HepG2 (cell line): ENCODE data around the gene IL1RAPL1. TPM values are rescaled to one million over a fixed set of nuclear protein-coding genes. Genes with fewer than 3 reads are reported as not detected.

Experiments
- ATAC-seq: fragments of 200-7000 bp; cut with Tn5 transposase; 3 replicates; pipeline ENCODE4 v1.9.1; 2020; ENCODE audit warnings: mild to moderate bottlenecking, moderate library complexity
- BruUV-seq: library from RNA; stranded (reverse); fragments of 400-500 nt; replicated peaks from 2 replicates; lab custom pipeline; 2021; lab: Mats Ljungman, UMichigan
- CTCF ChIA-PET: fragments of 300-600 bp; formaldehyde crosslinking; extraction: SDS; loops from one replicate; lab custom pipeline; 2021; ENCODE audit warnings: low total read pairs, inconsistent platforms, low intra/inter-chr PET ratio; lab: Yijun Ruan, JAX
- POLR2A ChIA-PET: fragments of 350-600 bp; sonication (Branson Sonifier 250); formaldehyde crosslinking; loops from one replicate; lab custom pipeline; 2020; ENCODE audit warnings: antibody characterized with exemption, inconsistent platforms; lab: Yijun Ruan, JAX
- DNase-seq: peaks from one replicate; pipeline ENCODE4 v3.0.0-alpha.2; 2015; ENCODE audit warnings: low spot score
- FAIRE-seq: peaks from 3 replicates; lab custom pipeline; 2011; peaks lifted over from hg19 to GRCh38; lab: Jason Lieb, UNC
- H2AFZ ChIP-seq: one replicate; pipeline ENCODE4 v1.6.1; 2011; ENCODE audit warnings: low read length, inconsistent platforms
- H3K27ac ChIP-seq: fragments of 300-600 bp; 3 replicates; pipeline ENCODE4 v1.8.0; 2011; ENCODE audit warnings: mixed run types, mild to moderate bottlenecking, mixed read lengths, low read length, inconsistent platforms; ENCODE audit not compliant: insufficient read depth; ENCODE audit errors: extremely low read length
- H3K27me3 ChIP-seq, 2 experiments: fragments of 200-600 bp in 1 of 2; 2 replicates in 1 of 2; 3 replicates in 1 of 2; pipeline versions ENCODE4 v1.6.0 to v1.8.0; 2011; ENCODE audit warnings: low read length in 2 of 2, mild to moderate bottlenecking in 2 of 2, moderate library complexity in 2 of 2, inconsistent platforms in 1 of 2; ENCODE audit not compliant: insufficient read depth in 2 of 2, control insufficient read depth in 1 of 2
- H3K36me3 ChIP-seq, 2 experiments: fragments of 200-600 bp in 1 of 2; replicated peaks in 1 of 2; 2 replicates in 1 of 2; 3 replicates in 1 of 2; pipeline versions ENCODE4 v1.5.1 to v1.8.0; 2011; ENCODE audit warnings: low read length in 2 of 2, inconsistent platforms in 1 of 2; ENCODE audit not compliant: insufficient read depth in 2 of 2, control insufficient read depth in 1 of 2
- H3K4me1 ChIP-seq: 2 replicates; pipeline ENCODE4 v1.5.1; 2012; ENCODE audit warnings: low read length, inconsistent platforms; ENCODE audit not compliant: insufficient read depth
- H3K4me2 ChIP-seq: 2 replicates; pipeline ENCODE4 v1.6.0; 2011; ENCODE audit warnings: low read depth, low read length, inconsistent platforms
- H3K4me3 ChIP-seq, 3 experiments: fragments of 200-600 bp in 1 of 3; sonication (generic), shearing (Covaris generic) in 1 of 3; replicated peaks in 1 of 3; 2 replicates each; pipeline ENCODE4 v1.5.1; 2011 to 2016; ENCODE audit warnings: low read length in 3 of 3, inconsistent platforms in 2 of 3, low read depth in 2 of 3, mild to moderate bottlenecking in 2 of 3, control low read depth in 1 of 3, mixed read lengths in 1 of 3; ENCODE audit not compliant: insufficient read depth in 1 of 3
- H3K79me2 ChIP-seq: one replicate; pipeline ENCODE4 v1.6.1; 2011; ENCODE audit warnings: low read length, inconsistent platforms; ENCODE audit not compliant: insufficient read depth
- H3K9ac ChIP-seq: 2 replicates; pipeline ENCODE4 v1.6.0; 2011; ENCODE audit warnings: mild to moderate bottlenecking, low read depth, low read length, inconsistent platforms; ENCODE audit not compliant: insufficient read depth
- H3K9me3 ChIP-seq: 2 replicates; pipeline ENCODE4 v1.5.1; 2012; ENCODE audit warnings: mild to moderate bottlenecking, low read length
- H4K20me1 ChIP-seq: 2 replicates; pipeline ENCODE4 v1.6.0; 2011; ENCODE audit warnings: inconsistent platforms, mild to moderate bottlenecking, low read length, moderate library complexity; ENCODE audit not compliant: insufficient read depth
- BCL3 ChIP-seq: sonication (generic); formaldehyde crosslinking; IDR thresholded peaks from 2 replicates; pipeline ENCODE4 v1.5.1; 2020; ENCODE audit warnings: mild to moderate bottlenecking, missing genetic modification reagents, moderate library complexity
- BRCA1 ChIP-seq: sonication (generic); formaldehyde crosslinking; IDR thresholded peaks from 2 replicates; pipeline ENCODE4 v1.4.0; 2020; ENCODE audit warnings: missing genetic modification reagents
- ETS1 ChIP-seq: sonication (generic); formaldehyde crosslinking; IDR thresholded peaks from 2 replicates; pipeline ENCODE4 v1.4.0; 2020; ENCODE audit warnings: missing genetic modification reagents
- MAFG ChIP-seq: sonication (generic); formaldehyde crosslinking; IDR thresholded peaks from 2 replicates; pipeline ENCODE4 v1.5.1; 2020; ENCODE audit warnings: mild to moderate bottlenecking, missing genetic modification reagents
- MNT ChIP-seq: fragments of 450-650 bp; IDR thresholded peaks from 2 replicates; pipeline ENCODE4 v1.6.1; 2016
- NAIF1 ChIP-seq: sonication (generic); formaldehyde crosslinking; IDR thresholded peaks from 2 replicates; pipeline ENCODE4 v1.5.0; 2020; ENCODE audit warnings: mild to moderate bottlenecking, missing genetic modification reagents, borderline replicate concordance
- PHF20 ChIP-seq: sonication (generic); formaldehyde crosslinking; IDR thresholded peaks from 2 replicates; pipeline ENCODE4 v1.5.0; 2020; ENCODE audit warnings: mild to moderate bottlenecking, missing genetic modification reagents
- RAD51 ChIP-seq: fragments of 450-650 bp; IDR thresholded peaks from 2 replicates; pipeline ENCODE4 v1.6.1; 2016; ENCODE audit warnings: borderline replicate concordance
- RBAK ChIP-seq: sonication (generic); formaldehyde crosslinking; IDR thresholded peaks from 2 replicates; pipeline ENCODE4 v1.5.1; 2020; ENCODE audit warnings: mild to moderate bottlenecking, missing genetic modification reagents
- SYNCRIP ChIP-seq: fragments of 200-400 bp; formaldehyde crosslinking; IDR thresholded peaks from 2 replicates; pipeline ENCODE4 v1.6.1; 2018; ENCODE audit warnings: mild to moderate bottlenecking, low read depth, low read length; ENCODE audit not compliant: insufficient read depth
- ZNF260 ChIP-seq: sonication (generic); formaldehyde crosslinking; IDR thresholded peaks from 2 replicates; pipeline ENCODE4 v1.4.0; 2020; ENCODE audit warnings: missing genetic modification reagents, low read depth, mild to moderate bottlenecking, borderline replicate concordance
- ZNF775 ChIP-seq: sonication (generic); formaldehyde crosslinking; IDR thresholded peaks from 2 replicates; pipeline ENCODE4 v1.4.0; 2020; ENCODE audit warnings: missing genetic modification reagents, mild to moderate bottlenecking, moderate library complexity, borderline replicate concordance
- WGBS: methylation state at CpG from one replicate; pipeline ENCODE4 v1.1.6; 2017; ENCODE audit warnings: low lambda C conversion rate; 5-methylcytosine and 5-hydroxymethylcytosine counted together
- in situ Hi-C: cut with HindIII; loops from 2 replicates; pipeline ENCODE4 v1.10.0; 2017; ENCODE audit warnings: low pct_unique_long_range_greater_than_20kb; ENCODE audit not compliant: extremely low pct_ligation_motif_present
- intact Hi-C: fragments of 100-400 bp; cut with micrococcal nuclease; formaldehyde crosslinking; loops from one replicate; pipeline ENCODE4 v1.10.0; 2022; ENCODE audit not compliant: unreplicated experiment
- polyA plus RNA-seq, 8 experiments: library from polyadenylated mRNA; depleted of rRNA in 3 of 8; stranded (reverse) in 7 of 8; unstranded in 1 of 8; fragments of >200 nt; fragmentation: Illumina TruSeq in 4 of 8; extraction: Trizol in 4 of 8; gene quantifications; 2 replicates each; pipeline versions ENCODE4 v1.2.1 to v1.2.3, GENCODE V29; 2011 to 2016; ENCODE audit warnings: low read depth in 4 of 8, missing spikeins in 1 of 8, mixed read lengths in 1 of 8; ENCODE audit not compliant: insufficient read depth in 1 of 8
- total RNA-seq, 5 experiments: library from RNA; depleted of rRNA; stranded (reverse); fragments of >200 nt; fragmentation: Illumina TruSeq; extraction: Trizol; gene quantifications; 2 replicates each; pipeline ENCODE4 v1.2.3, GENCODE V29; 2016; ENCODE audit warnings: low read depth in 1 of 5

The IL1RAPL1 gene
- total and polyA plus RNA-seq, 2 of the 13 experiments (the other 11 are each of a cell fraction or from before 2014, with no cell fraction given): 0.04 TPM; not detected in 1

- H3K27ac ChIP-seq: no peak overlapping the region
- WGBS: 20% methylated on average over 3 of the region's 3 CpGs
- no peak overlapping the region for H3K4me2 ChIP-seq
- FAIRE-seq: no peak
- no peak for DNase-seq
- no peak for ATAC-seq
- no peaks in the 10 kb centered on the region for H3K79me2 ChIP-seq
- no peaks in the 10 kb centered on the region for H3K27me3 ChIP-seq
- no peaks in the 10 kb centered on the region for H4K20me1 ChIP-seq
- in situ Hi-C loops: no loop called here
- no peak overlapping the region for H3K9ac ChIP-seq
- no peak for TF ChIP-seq ZNF775 (CRISPR knock-in tag)
- TF ChIP-seq, all 625 proteins: peak for 0
- no peak overlapping the region for H3K4me3 ChIP-seq
- no peaks in the 10 kb centered on the region for H3K4me1 ChIP-seq
- intact Hi-C loops: no loop called here
- ChIA-PET CTCF (no interaction called here), POLR2A (no interaction called here)
- no TSS peak for BruUV-seq
- H3K36me3 ChIP-seq: no peaks in the 10 kb centered on the region
- no peak overlapping the region for H2AFZ ChIP-seq
- H3K9me3 ChIP-seq: no peaks in the 10 kb centered on the region
These were observed 670.3 kb downstream of the IL1RAPL1 start for GRCh38 chrX:29257521-29257920.

GRCh38 chrX:29269390-29269789, 682.1 kb downstream of the IL1RAPL1 start:
- in situ Hi-C loops: no loop called here
- H3K9me3 ChIP-seq: no peaks in the 10 kb centered on the region
- no TSS peak for BruUV-seq
- POLR2A ChIA-PET: no interaction called here
- H3K9ac ChIP-seq: no peak overlapping the region
- H3K4me2 ChIP-seq: no peak overlapping the region
- H3K4me1 ChIP-seq: no peaks in the 10 kb centered on the region
- no peaks in the 10 kb centered on the region for H3K27me3 ChIP-seq
- H3K79me2 ChIP-seq: no peaks in the 10 kb centered on the region
- H3K4me3 ChIP-seq: no peak overlapping the region
- ATAC-seq (no peak), DNase-seq (no peak), FAIRE-seq (no peak)
- no peaks in the 10 kb centered on the region for H3K36me3 ChIP-seq
- no peak for TF ChIP-seq BCL3 (CRISPR knock-in tag)
- TF ChIP-seq SYNCRIP: no peak
- TF ChIP-seq MAFG: no peak
- TF ChIP-seq MNT: no peak
- TF ChIP-seq PHF20: no peak
- no peak for TF ChIP-seq BRCA1 (CRISPR knock-in tag)
- no peak for TF ChIP-seq ZNF260 (CRISPR knock-in tag)
- no peak for TF ChIP-seq NAIF1 (CRISPR knock-in tag)
- no peak for TF ChIP-seq ETS1 (CRISPR knock-in tag)
- TF ChIP-seq RAD51: no peak
- TF ChIP-seq RBAK (CRISPR knock-in tag): no peak
- no peak overlapping the region for H2AFZ ChIP-seq
- CTCF ChIA-PET: no interaction called here
- H4K20me1 ChIP-seq: no peaks in the 10 kb centered on the region
- H3K27ac ChIP-seq: no peak overlapping the region
- intact Hi-C loops: no loop called here
